T-helper 2 cell treated with Interferon-gamma antibody and Interleukin-4, amounts not matched to agents 5 μg/mL and 100 μg/mL, for 36 hours (primary cell): Measurements from ENCODE around the gene CRTAC1.
A peak's percentile ranks its signal among the peaks of the same experiment; 100 is the strongest.

Experiments used
- DNase-seq: peaks from one replicate; pipeline ENCODE4 v3.0.0; 2021; ENCODE audit warnings: low spot score
- H3K27ac Mint-ChIP-seq: one replicate; pipeline ENCODE4 v1.8.0; 2021; ENCODE audit warnings: mild to moderate bottlenecking, mixed read lengths
- H3K27me3 Mint-ChIP-seq: one replicate; pipeline ENCODE4 v1.8.0; 2021; ENCODE audit warnings: low read depth, mixed read lengths
- H3K36me3 Mint-ChIP-seq: one replicate; pipeline ENCODE4 v1.8.0; 2021; ENCODE audit warnings: low read depth, mixed read lengths
- H3K4me1 Mint-ChIP-seq: one replicate; pipeline ENCODE4 v1.8.0; 2021; ENCODE audit warnings: low read depth, mixed read lengths
- H3K4me3 Mint-ChIP-seq: one replicate; pipeline ENCODE4 v1.8.0; 2022; ENCODE audit warnings: mild to moderate bottlenecking, moderate library complexity, mixed read lengths
- H3K9me3 Mint-ChIP-seq: one replicate; pipeline ENCODE4 v1.8.0; 2021; ENCODE audit warnings: mixed read lengths

Gene CRTAC1

DNA sequence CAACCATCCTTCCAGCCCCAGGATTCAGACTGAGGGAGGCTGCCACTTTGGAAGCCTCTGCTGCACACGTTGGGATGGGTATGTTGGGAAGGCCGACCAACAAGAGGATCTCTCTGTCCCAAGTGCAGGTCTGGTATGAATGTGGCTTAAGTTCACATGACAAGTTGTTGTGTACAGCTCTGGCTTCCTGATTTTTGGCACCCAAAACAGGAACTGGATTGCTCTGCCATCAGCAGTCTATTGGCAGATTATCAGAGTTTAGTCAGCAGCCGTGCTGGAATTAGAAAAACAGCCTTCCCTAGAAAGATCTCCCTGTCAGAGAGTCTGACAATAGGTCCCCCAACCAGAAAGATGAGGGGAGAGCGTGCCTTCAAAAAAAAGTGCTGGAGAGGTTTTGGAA is 113.8 kb downstream of the CRTAC1 start:
- no peak for DNase-seq

DNA sequence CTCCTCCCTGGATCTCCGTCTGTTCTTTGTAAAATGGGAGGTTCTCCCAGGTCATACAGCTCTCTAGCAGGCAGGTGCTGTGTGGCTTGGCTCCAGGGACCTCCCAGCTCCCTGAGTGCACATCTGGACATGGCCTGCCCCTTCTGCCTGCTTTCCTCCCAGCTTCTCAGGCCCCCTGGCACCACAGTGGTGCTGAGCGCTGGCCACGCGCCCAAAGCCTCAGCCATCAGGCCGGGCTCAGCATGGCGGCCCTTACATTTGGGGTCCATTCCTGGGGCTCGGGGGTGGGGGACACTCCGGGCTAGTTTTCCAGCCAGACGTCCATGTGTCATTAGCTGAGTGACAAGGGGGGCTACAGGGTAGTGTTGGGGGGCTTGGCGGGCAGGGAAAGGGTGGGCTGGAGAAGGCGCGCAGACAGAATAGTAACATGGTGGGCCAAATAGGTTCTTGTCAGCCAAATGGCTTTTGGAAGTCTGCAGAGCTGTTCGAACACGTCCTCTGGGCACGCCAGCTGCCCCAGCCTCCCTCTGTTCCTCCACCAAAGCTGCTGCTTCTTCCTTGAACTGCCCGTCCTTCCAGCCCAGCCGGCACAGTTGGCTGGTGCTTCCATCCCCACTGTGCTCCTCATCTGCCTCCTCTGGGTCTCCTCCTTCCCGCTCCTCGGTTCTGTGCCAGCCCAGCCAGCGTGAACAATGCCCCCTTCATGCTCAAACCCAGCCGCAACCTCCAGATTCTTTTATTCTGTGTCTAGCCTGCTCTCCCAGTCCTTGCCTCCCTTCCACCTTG is 114.9 kb downstream of the CRTAC1 start:
- Mint-ChIP-seq H3K27me3 (peaks cover 5% of the 10 kb centered on the region), H3K27ac (no peak overlapping the region), H3K9me3 (no peaks in the 10 kb centered on the region), H3K4me3 (no peak overlapping the region), H3K36me3 (no peaks in the 10 kb centered on the region), H3K4me1 (no peaks in the 10 kb centered on the region)
- no peak for DNase-seq

More for the DNA sequence above, 113.8 kb downstream of the CRTAC1 start:
- Mint-ChIP-seq H3K4me3 (no peak overlapping the region), H3K27me3 (peaks cover 5% of the 10 kb centered on the region), H3K36me3 (no peaks in the 10 kb centered on the region), H3K4me1 (no peaks in the 10 kb centered on the region), H3K27ac (no peak overlapping the region), H3K9me3 (no peaks in the 10 kb centered on the region)

DNA sequence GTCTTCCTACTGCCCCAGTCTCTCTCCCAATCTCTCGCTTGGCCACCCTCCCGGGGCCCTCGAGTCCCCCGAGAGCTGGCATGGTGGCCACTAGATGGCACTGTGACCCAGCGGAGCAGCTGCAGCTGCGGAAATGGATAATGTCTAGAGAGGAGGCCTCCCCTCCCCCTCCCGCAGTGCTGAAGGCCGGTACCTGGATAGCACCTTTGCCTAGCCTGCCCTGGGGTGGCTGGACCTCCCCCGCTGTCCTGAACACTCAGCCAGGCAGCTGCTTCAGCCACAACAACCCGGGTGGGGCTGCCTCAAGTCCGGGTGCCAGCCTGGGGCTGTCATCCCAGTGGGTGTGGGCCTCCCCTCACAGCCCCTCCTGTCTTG is 115.6 kb downstream of the CRTAC1 start:
- H3K27ac Mint-ChIP-seq: no peak overlapping the region
- peaks cover 5% of the 10 kb centered on the region for H3K27me3 Mint-ChIP-seq
- H3K4me3 Mint-ChIP-seq: no peak overlapping the region
- peak; percentile 39 for DNase-seq
- no peaks in the 10 kb centered on the region for H3K4me1 Mint-ChIP-seq
- H3K9me3 Mint-ChIP-seq: no peaks in the 10 kb centered on the region
- no peaks in the 10 kb centered on the region for H3K36me3 Mint-ChIP-seq

DNA sequence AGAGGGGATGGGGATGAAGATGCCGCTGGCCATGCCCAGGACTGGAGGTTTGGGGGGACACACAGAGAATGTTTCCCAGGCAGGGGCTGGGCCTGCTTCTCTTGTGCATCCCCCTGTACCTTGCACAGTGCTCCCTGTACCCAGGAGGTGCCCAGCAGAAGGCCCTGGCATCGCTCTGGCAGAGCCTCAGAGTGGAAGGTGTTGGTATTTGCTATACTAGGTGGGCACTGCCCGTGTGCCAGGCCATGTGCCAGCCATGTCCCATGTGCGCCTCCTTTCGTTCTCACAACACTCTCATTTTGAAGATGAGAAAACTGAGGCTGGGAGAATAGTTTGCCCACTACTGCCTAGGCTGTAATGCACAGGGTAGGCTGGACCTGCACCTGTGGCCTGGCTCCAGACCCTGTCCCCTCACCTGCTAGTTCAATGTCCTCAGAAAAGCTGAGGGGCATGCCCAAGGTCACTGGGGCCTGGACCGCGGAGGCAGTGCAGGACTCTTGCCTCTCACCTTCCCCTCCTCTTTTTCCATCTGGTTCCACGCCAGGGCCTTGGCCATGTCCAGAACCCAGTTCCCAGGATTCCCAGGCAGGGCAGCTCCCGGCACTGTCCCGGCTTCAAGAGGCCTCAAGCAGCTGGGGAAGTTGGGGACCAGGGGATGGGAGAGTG is 116.1 kb downstream of the CRTAC1 start:
- Mint-ChIP-seq H3K36me3 (no peaks in the 10 kb centered on the region), H3K9me3 (no peaks in the 10 kb centered on the region), H3K27me3 (peaks cover 5% of the 10 kb centered on the region), H3K27ac (no peak overlapping the region), H3K4me1 (no peaks in the 10 kb centered on the region), H3K4me3 (no peak overlapping the region)
- DNase-seq: no peak

GRCh38 chr10:97913614-97914013 is 116.8 kb downstream of the CRTAC1 start:
- no peak overlapping the region for H3K4me3 Mint-ChIP-seq
- no peak overlapping the region for H3K27ac Mint-ChIP-seq
- H3K9me3 Mint-ChIP-seq: no peaks in the 10 kb centered on the region
- no peaks in the 10 kb centered on the region for H3K36me3 Mint-ChIP-seq
- no peaks in the 10 kb centered on the region for H3K4me1 Mint-ChIP-seq
- no peak for DNase-seq
- H3K27me3 Mint-ChIP-seq: peaks cover 5% of the 10 kb centered on the region

DNA sequence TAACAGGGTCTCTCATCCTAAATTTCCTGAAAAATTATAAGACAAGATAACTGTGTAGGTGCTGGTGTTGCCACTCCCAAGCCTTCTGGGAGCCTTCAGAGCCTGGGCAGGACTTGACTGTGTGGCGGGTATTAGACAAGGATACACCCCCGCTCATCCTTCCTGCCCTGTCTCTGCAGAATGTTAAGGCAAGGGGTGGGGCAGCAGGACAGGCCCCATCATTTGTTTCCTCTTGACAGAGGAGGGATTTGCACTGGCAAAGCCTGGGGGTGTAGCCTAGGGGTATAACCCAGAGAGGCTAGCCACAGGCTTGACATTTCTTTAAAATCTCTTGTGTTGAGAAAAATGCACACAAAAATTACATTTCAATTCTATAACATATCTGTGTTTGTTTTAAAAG is 117.2 kb downstream of the CRTAC1 start:
- no peak for DNase-seq
- Mint-ChIP-seq H3K27ac (no peak overlapping the region), H3K4me1 (no peaks in the 10 kb centered on the region), H3K4me3 (no peak overlapping the region), H3K9me3 (no peaks in the 10 kb centered on the region), H3K27me3 (peaks cover 4% of the 10 kb centered on the region), H3K36me3 (no peaks in the 10 kb centered on the region)

GRCh38 chr10:97911217-97911616 is 119.2 kb downstream of the CRTAC1 start:
- Mint-ChIP-seq H3K4me3 (no peak overlapping the region), H3K27me3 (no peaks in the 10 kb centered on the region)

DNA sequence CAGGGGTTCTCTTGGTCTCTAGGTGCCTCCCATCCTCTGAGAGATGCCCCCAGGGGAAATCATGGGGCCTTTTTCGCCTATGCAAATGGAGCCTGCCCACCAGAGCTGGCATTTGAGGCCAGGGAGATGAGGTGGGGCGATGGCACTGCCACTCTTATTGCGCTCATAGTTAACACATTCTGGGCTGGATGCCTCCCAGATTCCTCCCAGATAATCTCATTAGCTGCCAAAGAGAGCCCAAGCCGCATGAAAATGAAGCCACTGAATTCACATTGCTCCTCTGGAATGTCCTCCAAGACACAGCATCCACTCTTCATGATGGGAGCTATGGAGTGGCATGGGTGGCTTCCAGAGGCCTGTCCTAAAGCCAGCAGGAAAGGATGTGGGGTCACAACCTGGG is 119.8 kb downstream of the CRTAC1 start:
- no peak overlapping the region for H3K27ac Mint-ChIP-seq
- no peak overlapping the region for H3K4me3 Mint-ChIP-seq
- H3K9me3 Mint-ChIP-seq: no peaks in the 10 kb centered on the region
- no peak for DNase-seq
- no peaks in the 10 kb centered on the region for H3K36me3 Mint-ChIP-seq
- H3K27me3 Mint-ChIP-seq: no peaks in the 10 kb centered on the region
- no peaks in the 10 kb centered on the region for H3K4me1 Mint-ChIP-seq

More at GRCh38 chr10:97911217-97911616, 119.2 kb downstream of the CRTAC1 start:
- Mint-ChIP-seq H3K4me1 (no peaks in the 10 kb centered on the region), H3K27ac (no peak overlapping the region), H3K9me3 (no peaks in the 10 kb centered on the region), H3K36me3 (no peaks in the 10 kb centered on the region)
- DNase-seq: no peak

DNA sequence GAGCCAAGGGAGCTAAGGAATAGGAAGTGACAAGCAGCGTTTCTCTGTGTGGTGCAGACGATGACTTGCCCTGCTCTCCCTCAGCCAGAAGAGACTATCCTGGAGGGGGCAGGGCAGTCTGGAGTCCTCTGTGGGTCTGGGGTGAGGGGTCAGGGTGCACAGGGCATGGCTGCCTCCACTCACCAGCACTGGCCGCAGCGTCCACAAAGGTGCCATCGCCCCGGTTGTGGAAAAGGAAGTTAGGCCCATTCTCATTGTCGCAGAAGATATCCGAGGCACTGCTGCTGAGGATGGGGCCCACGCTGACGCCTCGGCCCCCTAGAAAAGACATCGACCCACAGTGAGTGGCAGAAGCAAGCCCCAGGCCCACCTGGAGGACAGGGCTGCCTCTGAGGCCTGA is 122.6 kb downstream of the CRTAC1 start:
- Mint-ChIP-seq H3K9me3 (no peaks in the 10 kb centered on the region), H3K4me3 (no peak overlapping the region), H3K27ac (no peak overlapping the region), H3K27me3 (peaks cover 3% of the 10 kb centered on the region), H3K4me1 (no peaks in the 10 kb centered on the region), H3K36me3 (no peaks in the 10 kb centered on the region)
- no peak for DNase-seq

GRCh38 chr10:97907211-97907610 is 123.2 kb downstream of the CRTAC1 start:
- no peaks in the 10 kb centered on the region for H3K4me1 Mint-ChIP-seq
- H3K4me3 Mint-ChIP-seq: no peak overlapping the region
- peaks cover 3% of the 10 kb centered on the region for H3K27me3 Mint-ChIP-seq
- no peak for DNase-seq
- H3K27ac Mint-ChIP-seq: no peak overlapping the region
- no peaks in the 10 kb centered on the region for H3K9me3 Mint-ChIP-seq
- H3K36me3 Mint-ChIP-seq: no peaks in the 10 kb centered on the region

DNA sequence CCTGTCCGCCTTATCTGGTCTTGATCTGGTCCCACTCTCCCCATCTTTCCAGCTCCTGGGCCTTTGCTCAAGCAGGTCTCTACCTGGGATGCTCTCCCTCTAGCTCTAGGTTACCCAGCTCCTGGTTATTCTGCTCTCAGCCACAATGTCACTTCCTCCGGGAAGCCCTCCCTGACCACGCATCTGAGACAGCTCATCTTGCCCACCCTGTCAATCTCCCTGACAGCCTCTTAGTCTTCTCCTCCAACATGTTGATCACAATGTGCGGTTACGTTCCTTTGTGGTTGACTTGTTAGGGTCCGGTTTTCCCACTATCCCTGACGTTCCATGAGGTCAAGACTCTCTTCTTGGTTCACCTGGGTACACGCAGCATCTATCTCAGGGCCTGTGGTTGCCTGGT is 125.1 kb downstream of the CRTAC1 start:
- no peak overlapping the region for H3K4me3 Mint-ChIP-seq
- no peaks in the 10 kb centered on the region for H3K4me1 Mint-ChIP-seq
- no peaks in the 10 kb centered on the region for H3K9me3 Mint-ChIP-seq
- DNase-seq: no peak
- peaks cover 3% of the 10 kb centered on the region for H3K27me3 Mint-ChIP-seq
- H3K27ac Mint-ChIP-seq: no peak overlapping the region
- no peaks in the 10 kb centered on the region for H3K36me3 Mint-ChIP-seq

DNA sequence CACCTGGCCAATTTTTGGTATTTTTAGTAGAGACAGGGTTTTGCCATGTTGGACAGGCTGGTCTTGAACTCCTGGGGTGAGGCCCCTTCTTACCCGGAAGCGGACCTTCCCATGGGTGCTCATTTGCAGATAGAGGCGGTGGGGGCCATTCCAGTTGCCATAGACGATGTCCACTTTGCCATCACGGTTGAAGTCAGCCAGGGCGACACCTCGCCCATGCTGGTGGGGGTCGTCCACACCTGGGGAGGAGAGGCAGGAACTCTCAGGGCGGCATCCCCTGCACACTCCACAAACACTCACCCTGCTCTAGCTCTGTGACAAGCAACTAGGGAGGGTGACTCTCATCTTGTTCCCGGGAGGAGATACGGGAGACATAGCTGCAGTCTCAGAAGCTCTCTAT is 125.8 kb downstream of the CRTAC1 start:
- DNase-seq: no peak
- Mint-ChIP-seq H3K27ac (no peak overlapping the region), H3K9me3 (no peaks in the 10 kb centered on the region), H3K27me3 (peaks cover 3% of the 10 kb centered on the region), H3K36me3 (no peaks in the 10 kb centered on the region), H3K4me1 (no peaks in the 10 kb centered on the region), H3K4me3 (no peak overlapping the region)

DNA sequence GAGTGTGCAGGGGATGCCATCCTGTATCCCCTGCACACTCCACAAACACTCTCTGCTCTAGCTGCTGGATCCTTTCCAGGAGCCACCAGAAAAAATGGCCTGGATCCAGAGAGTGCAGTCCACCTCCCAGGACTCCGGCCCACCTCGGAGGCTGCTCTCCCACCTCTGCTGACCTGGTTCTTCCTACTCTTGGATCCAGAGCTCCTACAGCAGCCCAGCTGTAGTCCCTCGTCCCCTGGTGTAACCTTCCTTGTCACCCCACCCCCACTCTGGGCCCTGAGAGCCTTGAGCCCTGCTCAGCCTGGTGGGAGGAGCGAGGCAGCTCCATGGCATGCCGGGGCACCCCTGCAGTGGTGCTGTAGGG is 126.4 kb downstream of the CRTAC1 start:
- no peak overlapping the region for H3K27ac Mint-ChIP-seq
- H3K27me3 Mint-ChIP-seq: peaks cover 3% of the 10 kb centered on the region
- no peaks in the 10 kb centered on the region for H3K4me1 Mint-ChIP-seq
- H3K36me3 Mint-ChIP-seq: no peaks in the 10 kb centered on the region
- no peak overlapping the region for H3K4me3 Mint-ChIP-seq
- no peaks in the 10 kb centered on the region for H3K9me3 Mint-ChIP-seq
- no peak for DNase-seq

DNA sequence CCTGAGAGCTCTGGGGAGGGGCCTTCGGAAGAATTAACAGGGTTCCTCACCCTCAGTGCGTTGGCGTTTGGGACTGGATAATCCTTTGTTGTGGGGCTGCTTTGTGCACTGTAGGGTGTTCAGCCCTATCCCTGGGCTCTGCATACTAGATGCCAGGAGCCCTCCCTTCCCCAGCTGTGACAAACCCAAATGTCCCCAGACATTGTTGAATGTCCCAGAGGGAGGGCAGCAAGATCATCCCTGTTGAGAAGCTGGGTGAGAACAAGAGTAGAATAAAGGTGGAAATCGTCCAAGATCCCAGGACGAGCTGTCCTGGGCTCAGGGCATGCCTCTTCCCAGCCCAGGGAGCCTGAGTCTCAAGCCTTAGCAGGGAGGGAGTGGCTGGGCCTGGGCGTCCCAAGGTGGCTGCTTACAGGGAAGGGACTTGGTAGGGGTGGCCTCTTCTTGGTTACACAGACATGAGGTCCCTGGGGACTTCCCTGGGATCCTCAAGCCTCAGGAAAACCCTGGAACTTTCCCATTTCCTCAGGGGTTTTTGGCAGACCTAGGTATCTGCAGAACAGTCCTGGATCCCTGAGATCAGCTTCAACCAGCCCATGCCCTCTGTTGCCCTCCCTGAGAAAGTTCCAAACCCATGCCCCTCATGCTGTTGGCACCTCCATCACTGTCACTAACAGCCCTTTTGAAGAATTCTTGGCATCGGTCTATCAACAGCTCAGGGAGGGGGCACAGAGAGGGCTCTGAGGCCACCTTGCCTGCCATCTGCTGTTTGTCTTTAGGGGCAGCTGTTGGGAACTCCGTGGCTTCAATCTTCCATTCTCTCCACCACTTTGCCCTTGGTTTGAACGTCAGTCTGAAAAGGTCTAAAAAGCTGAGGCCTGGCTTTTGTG is 127.0 kb downstream of the CRTAC1 start:
- no peak overlapping the region for H3K27ac Mint-ChIP-seq
- H3K4me3 Mint-ChIP-seq: no peak overlapping the region
- DNase-seq: no peak
- H3K9me3 Mint-ChIP-seq: no peaks in the 10 kb centered on the region
- H3K36me3 Mint-ChIP-seq: no peaks in the 10 kb centered on the region
- H3K4me1 Mint-ChIP-seq: no peaks in the 10 kb centered on the region
- peaks cover 3% of the 10 kb centered on the region for H3K27me3 Mint-ChIP-seq
